ENCODE measurements around the gene NCOA3.

DNA sequence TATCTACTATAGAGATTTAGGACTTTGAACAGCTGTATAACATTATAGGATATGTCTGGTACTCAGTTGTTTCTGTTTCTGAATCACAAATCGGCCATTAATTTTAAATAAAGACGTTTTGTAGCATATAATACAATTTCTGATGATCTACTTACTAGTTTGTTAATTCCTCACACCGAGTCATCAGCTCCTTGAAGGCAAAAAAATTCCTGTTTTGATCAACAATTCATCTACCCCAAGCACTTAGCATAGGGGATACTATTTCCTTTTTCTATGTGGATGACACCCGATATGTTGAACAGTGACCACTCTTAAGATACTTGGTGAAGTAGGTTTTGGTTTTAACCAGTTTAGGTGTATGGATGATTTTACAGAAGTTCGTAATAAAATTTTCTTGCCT, 107.3 kb downstream of the NCOA3 start:
- TF ChIP-seq ZFP3 (CRISPR knock-in tag; IDR thresholded peaks at IDR 0.05) (no peak), RARB (CRISPR knock-in tag; IDR thresholded peaks at IDR 0.05) (no peak), ARNTL (CRISPR knock-in tag; IDR thresholded peaks at IDR 0.05; ENCODE audit: borderline replicate concordance, low read depth) (no peak)
